GM12864 (cell line): Measurements from ENCODE around the gene PSMB2.
"Not testable (repeated sequence)": the region's sequence is repeated elsewhere in the genome, so short reads cannot be mapped to it uniquely, and the experiment has no call there.

Experiments
- DNase-seq: peaks from one replicate; pipeline ENCODE4 v3.0.0-alpha.2; 2011; ENCODE audit warnings: low read depth
- H3K4me3 ChIP-seq: 2 replicates; pipeline ENCODE4 v1.5.1; 2011; ENCODE audit warnings: mild to moderate bottlenecking, low read depth, low read length, control low read depth
- TF ChIP-seq, protein P1 (sequence below): IDR thresholded peaks from 2 replicates; pipeline ENCODE4 v1.5.1; 2011; ENCODE audit warnings: low read depth, mild to moderate bottlenecking, moderate library complexity, low read length, control low read depth, inconsistent platforms; ENCODE audit errors: missing control alignments

The PSMB2 gene

DNA sequence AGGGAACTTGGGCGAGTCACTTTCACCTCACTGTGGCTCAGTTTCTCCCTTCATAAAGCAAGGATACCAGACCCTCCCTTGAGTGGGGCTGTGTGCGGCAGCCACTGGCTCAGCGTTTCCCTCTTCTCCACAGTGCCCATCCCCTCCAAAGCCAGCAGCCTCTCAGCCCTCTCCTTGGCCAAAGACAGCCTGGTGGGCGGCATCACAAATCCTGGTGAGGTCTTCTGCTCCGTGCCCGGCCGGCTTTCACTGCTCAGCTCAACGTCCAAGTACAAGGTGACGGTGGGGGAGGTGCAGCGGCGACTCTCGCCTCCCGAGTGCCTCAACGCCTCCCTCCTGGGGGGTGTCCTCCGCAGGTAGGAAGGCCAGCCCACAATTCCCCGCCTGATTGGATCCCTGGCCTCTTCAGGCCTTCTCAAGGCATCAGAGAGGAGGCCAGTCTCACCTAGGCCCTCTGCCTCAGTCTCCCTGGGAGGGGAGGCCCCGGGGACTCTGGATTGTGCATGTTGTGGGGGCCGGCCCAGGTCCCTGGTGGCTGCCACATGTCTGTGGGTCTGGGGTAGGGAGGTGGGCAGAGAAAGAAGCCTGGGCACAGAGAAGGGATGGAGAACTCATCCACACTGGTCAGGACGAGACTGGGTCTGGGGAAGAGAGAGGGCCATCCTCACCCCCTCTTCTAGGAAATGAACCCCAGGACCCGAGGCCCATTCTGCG, 53.0 kb downstream of the PSMB2 start:
- no peak for DNase-seq
- no peak overlapping the region for H3K4me3 ChIP-seq
- TF ChIP-seq, protein P1, sequence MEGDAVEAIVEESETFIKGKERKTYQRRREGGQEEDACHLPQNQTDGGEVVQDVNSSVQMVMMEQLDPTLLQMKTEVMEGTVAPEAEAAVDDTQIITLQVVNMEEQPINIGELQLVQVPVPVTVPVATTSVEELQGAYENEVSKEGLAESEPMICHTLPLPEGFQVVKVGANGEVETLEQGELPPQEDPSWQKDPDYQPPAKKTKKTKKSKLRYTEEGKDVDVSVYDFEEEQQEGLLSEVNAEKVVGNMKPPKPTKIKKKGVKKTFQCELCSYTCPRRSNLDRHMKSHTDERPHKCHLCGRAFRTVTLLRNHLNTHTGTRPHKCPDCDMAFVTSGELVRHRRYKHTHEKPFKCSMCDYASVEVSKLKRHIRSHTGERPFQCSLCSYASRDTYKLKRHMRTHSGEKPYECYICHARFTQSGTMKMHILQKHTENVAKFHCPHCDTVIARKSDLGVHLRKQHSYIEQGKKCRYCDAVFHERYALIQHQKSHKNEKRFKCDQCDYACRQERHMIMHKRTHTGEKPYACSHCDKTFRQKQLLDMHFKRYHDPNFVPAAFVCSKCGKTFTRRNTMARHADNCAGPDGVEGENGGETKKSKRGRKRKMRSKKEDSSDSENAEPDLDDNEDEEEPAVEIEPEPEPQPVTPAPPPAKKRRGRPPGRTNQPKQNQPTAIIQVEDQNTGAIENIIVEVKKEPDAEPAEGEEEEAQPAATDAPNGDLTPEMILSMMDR = no peak

DNA sequence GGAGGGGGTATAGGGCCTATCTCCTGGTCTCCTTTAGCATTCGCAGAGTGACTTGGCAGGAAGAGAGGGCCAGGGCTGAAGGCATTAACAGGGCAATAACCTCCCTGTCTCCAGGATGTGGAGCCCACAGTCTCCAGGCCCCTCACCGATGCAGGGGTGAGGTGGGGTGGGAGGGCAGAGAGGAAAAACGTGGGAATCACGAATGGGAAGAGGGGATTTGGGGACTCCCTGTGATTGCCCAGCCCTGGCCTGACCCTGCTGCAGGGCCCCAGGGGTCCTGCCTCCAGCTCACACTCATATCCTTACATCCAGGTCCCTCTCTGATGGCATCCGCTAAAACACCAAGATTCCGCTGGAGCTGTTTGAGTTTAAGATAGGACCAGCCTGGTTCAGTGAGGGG, 53.6 kb downstream of the PSMB2 start:
- DNase-seq = no peak
- TF ChIP-seq, protein P1 = no peak
- no peak overlapping the region for H3K4me3 ChIP-seq

DNA sequence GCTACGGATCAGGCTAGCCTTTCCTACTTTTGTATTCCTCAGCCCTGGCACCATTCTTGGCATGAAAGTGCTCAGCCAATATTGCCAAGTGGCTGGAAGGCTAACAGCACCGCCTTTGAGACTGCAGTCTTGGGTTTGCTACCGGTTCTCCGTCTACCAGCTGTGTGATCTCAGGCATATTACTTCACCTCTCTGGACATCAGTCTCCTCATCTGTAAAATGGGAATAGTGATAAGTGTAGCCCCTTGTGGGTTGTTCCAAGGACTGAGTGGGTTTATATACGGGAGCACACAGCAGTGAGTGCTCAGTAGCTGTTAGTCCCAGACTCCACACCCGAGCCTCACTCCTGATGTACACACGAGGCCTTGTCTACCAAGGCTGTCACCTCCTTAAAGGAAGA, 54.5 kb downstream of the PSMB2 start:
- TF ChIP-seq, protein P1 = no peak
- no peak overlapping the region for H3K4me3 ChIP-seq
- DNase-seq = no peak

DNA sequence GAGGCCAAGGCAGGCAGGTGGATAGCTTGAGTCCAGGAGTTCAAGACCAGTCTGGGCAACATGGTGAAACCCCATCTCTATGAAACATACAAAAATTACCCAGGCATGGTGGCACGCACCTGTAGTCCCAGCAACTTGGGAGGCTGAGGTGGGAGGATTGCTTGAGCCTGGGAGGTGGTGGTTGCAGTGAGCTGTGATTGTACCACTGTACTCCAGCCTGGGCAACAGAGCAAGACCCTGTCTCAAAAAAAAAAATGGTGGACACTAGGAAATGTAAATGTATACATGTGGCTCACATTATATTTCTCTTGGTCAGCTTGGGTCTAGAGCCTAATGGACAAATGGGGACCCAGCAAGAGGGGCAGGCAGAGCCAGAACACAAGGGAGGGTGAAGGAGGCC, 55.5 kb downstream of the PSMB2 start:
- not testable (repeated sequence) for DNase-seq, H3K4me3 ChIP-seq

DNA sequence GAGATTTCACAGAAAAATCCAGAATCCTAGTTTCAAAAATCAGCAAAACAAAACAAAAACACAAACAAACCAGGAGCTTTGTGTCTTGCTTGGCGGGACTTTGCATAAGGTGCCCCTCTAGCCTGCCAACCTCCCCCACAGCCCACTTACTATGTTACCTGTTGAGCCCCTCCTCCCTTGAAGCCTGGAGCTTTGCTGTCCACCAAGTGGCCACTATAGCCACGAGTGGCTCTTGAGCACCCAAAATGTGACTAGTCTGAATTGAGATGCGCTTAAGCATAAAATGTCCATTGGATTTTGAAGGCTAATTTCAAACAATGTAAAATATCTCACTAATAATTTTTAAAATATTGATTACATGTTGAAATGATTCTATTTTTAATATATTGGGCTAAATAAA, 56.0 kb downstream of the PSMB2 start:
- H3K4me3 ChIP-seq = no peak overlapping the region
- DNase-seq = no peak
- TF ChIP-seq, protein P1 = no peak

DNA sequence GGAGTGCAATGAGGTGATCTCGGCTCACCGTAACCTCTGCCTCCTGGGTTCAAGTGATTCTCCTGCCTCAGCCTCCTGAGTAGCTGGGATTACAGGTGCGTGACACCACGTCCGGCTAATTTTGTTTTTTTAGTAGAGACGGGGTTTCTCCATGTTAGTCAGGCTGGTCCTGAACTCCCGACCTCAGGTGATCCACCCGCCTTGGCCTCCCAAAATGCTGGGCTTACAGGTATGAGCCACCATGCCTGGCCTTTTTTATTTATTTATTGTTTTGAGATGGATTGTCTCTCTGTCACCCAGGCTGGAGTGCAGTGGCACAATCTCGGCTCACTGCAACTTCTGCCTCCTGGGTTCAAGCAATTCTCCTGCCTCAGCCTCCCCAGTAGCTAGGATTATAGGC, 59.7 kb downstream of the PSMB2 start:
- not testable (repeated sequence) for DNase-seq, H3K4me3 ChIP-seq

DNA sequence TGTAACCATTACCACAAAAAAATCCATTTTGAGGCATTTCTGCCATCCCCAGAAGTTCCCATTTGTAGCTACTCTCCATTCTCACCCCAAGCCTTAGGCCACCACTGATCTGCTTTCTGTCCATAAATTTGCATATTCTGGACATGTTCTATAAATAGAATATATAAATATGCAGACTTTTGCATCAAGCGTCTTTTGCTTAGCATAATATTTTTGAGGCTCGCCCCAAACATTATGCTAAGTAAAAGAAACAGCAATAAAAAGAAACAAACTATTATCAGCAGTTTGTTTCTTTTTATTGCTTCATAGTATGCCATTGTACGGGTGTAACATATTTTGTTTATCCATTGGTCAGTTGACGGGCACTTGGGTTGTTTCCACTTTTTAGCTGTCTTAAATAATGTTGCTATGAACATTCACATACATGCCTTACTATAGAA, 60.4 kb downstream of the PSMB2 start:
- DNase-seq = no peak
- TF ChIP-seq, protein P1 = no peak
- H3K4me3 ChIP-seq = no peak overlapping the region
